Forelimb muscle (tissue), 1 donor: ENCODE measurements around the gene TFAP2B. TPM values are rescaled to one million over a fixed set of nuclear protein-coding genes. Genes with fewer than 3 reads are reported as not detected.

ENCODE experiments used
- DNase-seq: peaks from one replicate; pipeline ENCODE4 v3.0.0-alpha.2; 2013; ENCODE audit warnings: low read depth
- polyA plus RNA-seq: library from polyadenylated mRNA; unstranded; fragments of 120-200 nt; gene quantifications from one replicate; pipeline ENCODE4 v1.2.1, GENCODE V29; 2013; ENCODE audit not compliant: insufficient read length

Gene TFAP2B
- polyA plus RNA-seq: 0.08 TPM

- DNase-seq: no peak
These were observed at the start of gene TFAP2B for GRCh38 chr6:50818673-50819072. TSS of gene TFAP2B (plus strand) at chr6:50818871. CDS start at chr6:50818892, 21 bp downstream.

GRCh38 chr6:50778696-50779095 is 40.0 kb upstream of the TFAP2B start:
- DNase-seq: no peak

GRCh38 chr6:50780382-50780781 is 38.3 kb upstream of the TFAP2B start:
- DNase-seq: no peak

- no peak for DNase-seq
These were observed 32.8 kb upstream of the TFAP2B start for GRCh38 chr6:50785921-50786320.

- peak; percentile 11 for DNase-seq
These were observed 26.7 kb upstream of the TFAP2B start for GRCh38 chr6:50791900-50792508.

GRCh38 chr6:50792771-50793170 is 25.9 kb upstream of the TFAP2B start:
- no peak for DNase-seq

GRCh38 chr6:50795574-50795973 is 23.1 kb upstream of the TFAP2B start:
- DNase-seq: no peak

- no peak for DNase-seq
These were observed 14.4 kb upstream of the TFAP2B start for GRCh38 chr6:50804283-50804682.

- no peak for DNase-seq
These were observed 11.6 kb upstream of the TFAP2B start for GRCh38 chr6:50807035-50807434.

GRCh38 chr6:50815436-50816114 is 3.1 kb upstream of the TFAP2B start:
- no peak for DNase-seq

GRCh38 chr6:50816115-50816675 is 2.5 kb upstream of the TFAP2B start:
- DNase-seq: peak; percentile 38

- no peak for DNase-seq
These were observed 1.6 kb upstream of the TFAP2B start for GRCh38 chr6:50816947-50817645.

- no peak for DNase-seq
These were observed 1.1 kb upstream of the TFAP2B start for GRCh38 chr6:50817646-50817950.

- DNase-seq: no peak
These were observed 651 bp upstream of the TFAP2B start for GRCh38 chr6:50818020-50818419.

GRCh38 chr6:50819466-50819903 is 814 bp downstream of the TFAP2B start:
- no peak for DNase-seq

- DNase-seq: no peak
These were observed 1.5 kb downstream of the TFAP2B start for GRCh38 chr6:50819904-50820868.

GRCh38 chr6:50820869-50821264 is 2.2 kb downstream of the TFAP2B start:
- no peak for DNase-seq

GRCh38 chr6:50821441-50822077 is 2.9 kb downstream of the TFAP2B start:
- DNase-seq: no peak

- DNase-seq: no peak
These were observed 3.4 kb downstream of the TFAP2B start for GRCh38 chr6:50822078-50822476.

- DNase-seq: no peak
These were observed 4.6 kb downstream of the TFAP2B start for GRCh38 chr6:50823094-50823920.
